ES-I3 (cell line): ENCODE measurements around the gene LCN6.
"Not testable (repeated sequence)": the region's sequence is repeated elsewhere in the genome, so short reads cannot be mapped to it uniquely, and the experiment has no call there.

Experiments
- H3K36me3 ChIP-seq: 2 replicates; pipeline ENCODE4 v1.6.1; 2013; ENCODE audit warnings: mild to moderate bottlenecking, low read length, control low read depth, moderate library complexity; ENCODE audit not compliant: insufficient read depth
- H3K4me1 ChIP-seq: 2 replicates; pipeline ENCODE4 v1.6.1; 2013; ENCODE audit warnings: mild to moderate bottlenecking, control low read depth, low read length; ENCODE audit not compliant: insufficient read depth
- H3K9ac ChIP-seq: 2 replicates; pipeline ENCODE4 v1.6.1; 2013; ENCODE audit warnings: low read depth, mild to moderate bottlenecking, low read length, moderate library complexity
- H3K9me3 ChIP-seq: 2 replicates; pipeline ENCODE4 v1.6.1; 2013; ENCODE audit warnings: mild to moderate bottlenecking, low read length, moderate library complexity; ENCODE audit not compliant: control insufficient read depth, insufficient read depth

Gene LCN6

GRCh38 chr9:136713550-136713949, 34.8 kb downstream of the LCN6 start:
- Histone ChIP-seq H3K9ac (no peak overlapping the region), H3K4me1 (no peaks in the 10 kb centered on the region; the same call in 1 of the 2 replicates), H3K9me3 (no peaks in the 10 kb centered on the region), H3K36me3 (no peaks in the 10 kb centered on the region)

- Histone ChIP-seq H3K4me1 (no peaks in the 10 kb centered on the region; the same call in 1 of the 2 replicates), H3K9me3 (no peaks in the 10 kb centered on the region), H3K9ac (peak overlapping the region; percentile 67), H3K36me3 (no peaks in the 10 kb centered on the region)
Measured at GRCh38 chr9:136712690-136713544, 35.4 kb downstream of the LCN6 start.

GRCh38 chr9:136711751-136712689, 36.3 kb downstream of the LCN6 start, which contains the start of gene DIPK1B:
TSS of gene DIPK1B (plus strand) at chr9:136712572. CDS start at chr9:136712666, 94 bp downstream.
- H3K9me3 ChIP-seq, result no peaks in the 10 kb centered on the region
- H3K9ac ChIP-seq, result peak within 1 kb of the TSS; percentile 74
- no peaks in the 10 kb centered on the region; the same call in 1 of the 2 replicates for H3K4me1 ChIP-seq
- no peaks in the 10 kb centered on the region for H3K36me3 ChIP-seq

- H3K4me1 ChIP-seq, H3K36me3 ChIP-seq, H3K9me3 ChIP-seq: not testable (repeated sequence)
- H3K9ac ChIP-seq, result peak overlapping the region; percentile 74; the same call in 1 of the 2 replicates
Measured at GRCh38 chr9:136711219-136711648, 37.1 kb downstream of the LCN6 start.

GRCh38 chr9:136710543-136710942, 37.8 kb downstream of the LCN6 start:
- Histone ChIP-seq H3K4me1 (no peaks in the 10 kb centered on the region; the same call in 1 of the 2 replicates), H3K36me3 (no peaks in the 10 kb centered on the region), H3K9ac (no peak overlapping the region), H3K9me3 (no peaks in the 10 kb centered on the region)

- Histone ChIP-seq H3K9ac (no peak overlapping the region), H3K36me3 (no peaks in the 10 kb centered on the region), H3K4me1 (no peaks in the 10 kb centered on the region; the same call in 1 of the 2 replicates), H3K9me3 (no peaks in the 10 kb centered on the region)
Measured at GRCh38 chr9:136709454-136710109, 38.7 kb downstream of the LCN6 start.

GRCh38 chr9:136707849-136708517, 40.3 kb downstream of the LCN6 start:
- H3K9me3 ChIP-seq, result no peaks in the 10 kb centered on the region
- no peak overlapping the region for H3K9ac ChIP-seq
- H3K4me1 ChIP-seq, result no peaks in the 10 kb centered on the region
- no peaks in the 10 kb centered on the region for H3K36me3 ChIP-seq

GRCh38 chr9:136707011-136707410, 41.3 kb downstream of the LCN6 start:
- Histone ChIP-seq H3K4me1 (no peaks in the 10 kb centered on the region), H3K9me3 (no peaks in the 10 kb centered on the region), H3K9ac (no peak overlapping the region), H3K36me3 (no peaks in the 10 kb centered on the region)

- H3K9ac ChIP-seq, result no peak overlapping the region
- H3K4me1 ChIP-seq, result peaks cover 6% of the 10 kb centered on the region; the same call in 1 of the 2 replicates
- H3K9me3 ChIP-seq, result no peaks in the 10 kb centered on the region
- H3K36me3 ChIP-seq, result no peaks in the 10 kb centered on the region
Measured at GRCh38 chr9:136705564-136705963, 42.8 kb downstream of the LCN6 start.

GRCh38 chr9:136704741-136705140, 43.6 kb downstream of the LCN6 start:
- not testable (repeated sequence) for H3K9me3 ChIP-seq, H3K9ac ChIP-seq, H3K36me3 ChIP-seq, H3K4me1 ChIP-seq

- H3K36me3 ChIP-seq, result no peaks in the 10 kb centered on the region
- H3K4me1 ChIP-seq, result peaks cover 6% of the 10 kb centered on the region; the same call in 1 of the 2 replicates
- no peak overlapping the region for H3K9ac ChIP-seq
- no peaks in the 10 kb centered on the region for H3K9me3 ChIP-seq
Measured at GRCh38 chr9:136703276-136703860, 45.0 kb downstream of the LCN6 start.

- H3K36me3 ChIP-seq, result no peaks in the 10 kb centered on the region
- peak overlapping the region; percentile 34; the same call in 1 of the 2 replicates for H3K9ac ChIP-seq
- H3K4me1 ChIP-seq, result peaks cover 6% of the 10 kb centered on the region; the same call in 1 of the 2 replicates
- no peaks in the 10 kb centered on the region for H3K9me3 ChIP-seq
Measured at GRCh38 chr9:136701668-136702053, 46.7 kb downstream of the LCN6 start.

GRCh38 chr9:136700959-136701667, 47.2 kb downstream of the LCN6 start:
- H3K9me3 ChIP-seq, result no peaks in the 10 kb centered on the region
- peak overlapping the region; percentile 34; the same call in 1 of the 2 replicates for H3K9ac ChIP-seq

More at GRCh38 chr9:136700959-136701667, 47.2 kb downstream of the LCN6 start:
- Histone ChIP-seq H3K36me3 (no peaks in the 10 kb centered on the region), H3K4me1 (peaks cover 6% of the 10 kb centered on the region; the same call in 1 of the 2 replicates)
